Measurements from ENCODE around the gene RPN2. TPM values are rescaled to one million over a fixed set of nuclear protein-coding genes. Genes with fewer than 3 reads are reported as not detected.

Gene RPN2
- total and polyA plus RNA-seq, 2 of the 13 experiments (the other 11 are each of a cell fraction or from before 2014, with no cell fraction given) = 587 to 1,818 TPM

GRCh38 chr20:37283530-37284195 is 104.5 kb downstream of the RPN2 start (continued):
- 0 out of 2 replicates have a peak, but pooled peaks have one; percentile 11 for TF ChIP-seq DMAP1 (CRISPR knock-in tag; IDR thresholded peaks at IDR 0.05)
- TF ChIP-seq ZMYM3 (CRISPR knock-in tag; IDR thresholded peaks at IDR 0.05) = no peak; the same call in 1 of the 2 replicates
- 0 out of 2 replicates have a peak, but pooled peaks have one; percentile 59 for TF ChIP-seq HINFP (CRISPR knock-in tag; IDR thresholded peaks at IDR 0.05; ENCODE audit: low read depth)
- TF ChIP-seq MIER3 (CRISPR knock-in tag; IDR thresholded peaks at IDR 0.05; ENCODE audit: borderline replicate concordance) = peak; percentile 69
- no peak for TF ChIP-seq ZFYVE20 (CRISPR knock-in tag; IDR thresholded peaks at IDR 0.05; ENCODE audit: borderline replicate concordance, low read depth)
- no peak for TF ChIP-seq ZNF260 (CRISPR knock-in tag; IDR thresholded peaks at IDR 0.05; ENCODE audit: borderline replicate concordance, low read depth)

DNA sequence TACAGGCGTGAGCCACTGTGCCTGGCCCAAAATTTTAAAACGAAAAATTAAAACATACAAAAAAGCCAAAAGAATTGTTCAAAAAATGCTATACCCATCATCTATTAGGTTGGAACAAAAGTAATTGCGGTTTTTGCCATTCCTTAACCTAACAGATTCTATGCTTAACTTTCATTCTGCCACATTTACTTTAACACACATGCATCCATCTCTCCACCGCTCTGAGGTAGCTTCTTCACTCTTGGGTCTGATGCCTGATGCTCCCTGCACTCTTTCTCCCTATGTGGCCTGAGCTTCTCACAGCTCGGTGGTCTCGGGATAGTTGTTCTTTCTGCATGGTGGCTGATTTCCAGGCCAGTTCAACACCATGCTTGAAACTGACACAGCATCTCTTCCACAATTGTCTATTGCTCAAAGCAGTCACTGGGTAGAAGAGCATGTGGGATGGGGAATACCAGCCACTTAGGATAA is 105.6 kb downstream of the RPN2 start:
- Histone ChIP-seq H3K36me3 (replicated peaks in 1 of 2; ENCODE audit: control insufficient read depth in 1 of 2, insufficient read depth in 2 of 2, low read length in 2 of 2) (no peaks in the 10 kb centered on the region), H3K79me2 (ENCODE audit: insufficient read depth, low read length) (peaks cover 1% of the 10 kb centered on the region), H2AFZ (ENCODE audit: low read length) (no peak overlapping the region), H3K9ac (ENCODE audit: insufficient read depth, low read depth, low read length) (no peak overlapping the region), H3K4me2 (ENCODE audit: low read depth, low read length) (peak overlapping the region; percentile 3; the same call in 1 of the 2 replicates), H3K9me3 (ENCODE audit: low read length) (no peaks in the 10 kb centered on the region), H3K4me3 (replicated peaks in 1 of 3; ENCODE audit: insufficient read depth in 1 of 3, low read depth in 2 of 3, low read length in 3 of 3) (no peak overlapping the region), H3K4me1 (ENCODE audit: insufficient read depth, low read length) (peaks cover 78% of the 10 kb centered on the region), H3K27me3 (ENCODE audit: control insufficient read depth in 1 of 2, insufficient read depth in 2 of 2, low read length in 2 of 2) (no peaks in the 10 kb centered on the region; a peak in 1 of 5 replicates), H3K27ac (ENCODE audit: extremely low read length, insufficient read depth, low read length) (no peak overlapping the region), H4K20me1 (ENCODE audit: insufficient read depth, low read length) (no peaks in the 10 kb centered on the region)
- FAIRE-seq (no peak), ATAC-seq (no peak), DNase-seq (ENCODE audit: low spot score) (no peak)
- WGBS (ENCODE audit: low lambda C conversion rate) = 66% methylated on average over 6 of the region's 6 CpGs
- no TSS peak for BruUV-seq (replicated peaks)
- CTCF ChIA-PET (ENCODE audit: low intra/inter-chr PET ratio, low total read pairs) = no interaction called here
- in situ Hi-C loops (cut with HindIII; ENCODE audit: extremely low pct_ligation_motif_present, low pct_unique_long_range_greater_than_20kb) = no loop called here
- intact Hi-C loops (cut with micrococcal nuclease; ENCODE audit: unreplicated experiment) = loop anchor here (1.0 to 2.0 kb wide), 2 partner anchors 9 to 52 kb away; no protein-coding TSS in a partner anchor
- POLR2A ChIA-PET = interaction anchor here (0.6 to 5.4 kb wide), 12 partner anchors 8 to 243 kb away, joined by 3 to 48 read pairs (median 6); partner anchors contain the start of genes BLCAP and SRC
- TF ChIP-seq, protein P1, sequence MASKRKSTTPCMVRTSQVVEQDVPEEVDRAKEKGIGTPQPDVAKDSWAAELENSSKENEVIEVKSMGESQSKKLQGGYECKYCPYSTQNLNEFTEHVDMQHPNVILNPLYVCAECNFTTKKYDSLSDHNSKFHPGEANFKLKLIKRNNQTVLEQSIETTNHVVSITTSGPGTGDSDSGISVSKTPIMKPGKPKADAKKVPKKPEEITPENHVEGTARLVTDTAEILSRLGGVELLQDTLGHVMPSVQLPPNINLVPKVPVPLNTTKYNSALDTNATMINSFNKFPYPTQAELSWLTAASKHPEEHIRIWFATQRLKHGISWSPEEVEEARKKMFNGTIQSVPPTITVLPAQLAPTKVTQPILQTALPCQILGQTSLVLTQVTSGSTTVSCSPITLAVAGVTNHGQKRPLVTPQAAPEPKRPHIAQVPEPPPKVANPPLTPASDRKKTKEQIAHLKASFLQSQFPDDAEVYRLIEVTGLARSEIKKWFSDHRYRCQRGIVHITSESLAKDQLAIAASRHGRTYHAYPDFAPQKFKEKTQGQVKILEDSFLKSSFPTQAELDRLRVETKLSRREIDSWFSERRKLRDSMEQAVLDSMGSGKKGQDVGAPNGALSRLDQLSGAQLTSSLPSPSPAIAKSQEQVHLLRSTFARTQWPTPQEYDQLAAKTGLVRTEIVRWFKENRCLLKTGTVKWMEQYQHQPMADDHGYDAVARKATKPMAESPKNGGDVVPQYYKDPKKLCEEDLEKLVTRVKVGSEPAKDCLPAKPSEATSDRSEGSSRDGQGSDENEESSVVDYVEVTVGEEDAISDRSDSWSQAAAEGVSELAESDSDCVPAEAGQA (IDR thresholded peaks at IDR 0.05; ENCODE audit: low read depth) = no peak
- TF ChIP-seq, protein P1 (CRISPR knock-in tag; IDR thresholded peaks at IDR 0.05; ENCODE audit: borderline replicate concordance) = 0 out of 2 replicates have a peak, but pooled peaks have one; percentile 50
- TF ChIP-seq ZNF260 (CRISPR knock-in tag; IDR thresholded peaks at IDR 0.05; ENCODE audit: borderline replicate concordance, low read depth) (no peak), RNF2 (conservative IDR thresholded peaks at IDR 0.05; ENCODE audit: low read depth) (no peak), NFE2L1 (CRISPR knock-in tag; IDR thresholded peaks at IDR 0.05; ENCODE audit: borderline replicate concordance) (0 out of 2 replicates have a peak, but pooled peaks have one; percentile 29)
- TF ChIP-seq, protein P2, sequence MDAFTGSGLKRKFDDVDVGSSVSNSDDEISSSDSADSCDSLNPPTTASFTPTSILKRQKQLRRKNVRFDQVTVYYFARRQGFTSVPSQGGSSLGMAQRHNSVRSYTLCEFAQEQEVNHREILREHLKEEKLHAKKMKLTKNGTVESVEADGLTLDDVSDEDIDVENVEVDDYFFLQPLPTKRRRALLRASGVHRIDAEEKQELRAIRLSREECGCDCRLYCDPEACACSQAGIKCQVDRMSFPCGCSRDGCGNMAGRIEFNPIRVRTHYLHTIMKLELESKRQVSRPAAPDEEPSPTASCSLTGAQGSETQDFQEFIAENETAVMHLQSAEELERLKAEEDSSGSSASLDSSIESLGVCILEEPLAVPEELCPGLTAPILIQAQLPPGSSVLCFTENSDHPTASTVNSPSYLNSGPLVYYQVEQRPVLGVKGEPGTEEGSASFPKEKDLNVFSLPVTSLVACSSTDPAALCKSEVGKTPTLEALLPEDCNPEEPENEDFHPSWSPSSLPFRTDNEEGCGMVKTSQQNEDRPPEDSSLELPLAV (CRISPR knock-in tag; conservative IDR thresholded peaks at IDR 0.05; ENCODE audit: low read depth) = no peak

Data from HepG2 (cell line).